T-helper 1 cell treated with Interleukin-12 subunit alpha and Interleukin-12 subunit beta and Interleukin-4 antibody, amounts not matched to agents 30 μg/mL and 1 μg/mL, for 36 hours (primary cell): Measurements from ENCODE around the gene ADORA1.

Source experiments
- H3K27ac Mint-ChIP-seq: one replicate; pipeline ENCODE4 v1.8.0; 2021; ENCODE audit warnings: mild to moderate bottlenecking, mixed read lengths
- H3K27me3 Mint-ChIP-seq: one replicate; pipeline ENCODE4 v1.8.0; 2021; ENCODE audit warnings: low read depth, mixed read lengths
- H3K36me3 Mint-ChIP-seq: one replicate; pipeline ENCODE4 v1.8.0; 2021; ENCODE audit warnings: low read depth, mixed read lengths
- H3K4me1 Mint-ChIP-seq: one replicate; pipeline ENCODE4 v1.8.0; 2021; ENCODE audit warnings: low read depth, mixed read lengths
- H3K4me3 Mint-ChIP-seq: one replicate; pipeline ENCODE4 v1.8.0; 2021; ENCODE audit warnings: mild to moderate bottlenecking, moderate library complexity, mixed read lengths
- H3K9me3 Mint-ChIP-seq: one replicate; pipeline ENCODE4 v1.8.0; 2021; ENCODE audit warnings: mixed read lengths

ADORA1 gene

GRCh38 chr1:203213126-203213525, 85.6 kb downstream of the ADORA1 start:
- Mint-ChIP-seq H3K27ac (no peak overlapping the region), H3K36me3 (no peaks in the 10 kb centered on the region), H3K9me3 (no peaks in the 10 kb centered on the region), H3K4me1 (peaks cover 2% of the 10 kb centered on the region), H3K27me3 (peaks cover 4% of the 10 kb centered on the region), H3K4me3 (no peak overlapping the region)

- Mint-ChIP-seq H3K4me1 (peaks cover 2% of the 10 kb centered on the region), H3K27me3 (peaks cover 9% of the 10 kb centered on the region), H3K4me3 (no peak overlapping the region), H3K36me3 (no peaks in the 10 kb centered on the region), H3K27ac (no peak overlapping the region), H3K9me3 (no peaks in the 10 kb centered on the region)
These were observed 87.3 kb downstream of the ADORA1 start for GRCh38 chr1:203214871-203215270.

- Mint-ChIP-seq H3K27ac (no peak overlapping the region), H3K4me3 (no peak overlapping the region), H3K4me1 (peaks cover 2% of the 10 kb centered on the region), H3K27me3 (peaks cover 9% of the 10 kb centered on the region), H3K36me3 (no peaks in the 10 kb centered on the region), H3K9me3 (no peaks in the 10 kb centered on the region)
These were observed 88.0 kb downstream of the ADORA1 start for GRCh38 chr1:203215573-203215972.

- Mint-ChIP-seq H3K4me3 (no peak overlapping the region), H3K4me1 (peaks cover 2% of the 10 kb centered on the region), H3K36me3 (no peaks in the 10 kb centered on the region), H3K27ac (no peak overlapping the region), H3K9me3 (no peaks in the 10 kb centered on the region), H3K27me3 (peaks cover 9% of the 10 kb centered on the region)
These were observed 89.0 kb downstream of the ADORA1 start for GRCh38 chr1:203216274-203217138.
